Caki2 (cell line): ENCODE measurements around the gene FAM120B. TPM values are rescaled to one million over a fixed set of nuclear protein-coding genes. Genes with fewer than 3 reads are reported as not detected.

ENCODE experiments used
- DNase-seq: peaks from one replicate; pipeline ENCODE4 v3.0.0-alpha.2; 2015; ENCODE audit warnings: low read depth
- in situ Hi-C: cut with HindIII; loops from 2 replicates; pipeline ENCODE4 v1.10.0; 2016; ENCODE audit warnings: low sequenced_read_pairs, low pct_unique_long_range_greater_than_20kb, mixed read lengths
- total RNA-seq: library from RNA; depleted of rRNA; stranded (reverse); fragments of >200 nt; shearing (Covaris generic); gene quantifications from 2 replicates; pipeline ENCODE4 v1.2.3, GENCODE V29; 2014; ENCODE audit warnings: low replicate concordance

The FAM120B gene
- total RNA-seq, 1 experiment from 2014 or later, result 10.1 TPM

DNA sequence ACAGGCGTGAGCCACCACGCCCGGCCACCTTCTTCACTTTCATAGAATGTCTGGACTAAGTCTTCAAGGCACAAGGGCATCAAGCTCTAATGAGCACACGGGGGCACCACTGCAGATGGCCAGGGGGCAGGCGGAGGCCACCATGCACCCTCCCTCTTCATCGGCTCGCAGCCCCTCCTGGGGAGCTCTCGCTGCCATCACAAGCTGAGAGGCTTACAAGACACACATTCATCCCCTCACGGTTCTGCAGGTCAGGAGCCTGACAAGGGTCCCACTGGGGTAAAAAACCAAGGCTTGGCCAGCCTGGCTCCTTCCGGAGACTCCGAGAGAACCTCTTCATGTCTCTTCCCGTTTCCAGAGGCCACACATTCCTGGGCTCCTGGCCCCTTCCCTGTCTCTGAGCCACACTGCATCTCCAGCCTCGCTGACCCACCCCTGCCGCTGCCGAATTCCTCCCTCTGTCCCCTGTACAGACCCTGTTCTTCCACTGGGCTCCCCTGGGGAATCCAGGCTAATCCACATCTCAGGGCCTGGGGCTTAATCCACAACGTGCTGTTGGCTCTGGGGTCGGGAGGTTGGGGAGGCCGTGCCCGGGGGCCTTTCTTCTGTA, 35.5 kb upstream of the FAM120B start:
- no peak for DNase-seq
- in situ Hi-C loops, result no loop called here

- in situ Hi-C loops, result no loop called here
- DNase-seq, result no peak
Measured at GRCh38 chr6:170271771-170272314, 34.7 kb upstream of the FAM120B start.

DNA sequence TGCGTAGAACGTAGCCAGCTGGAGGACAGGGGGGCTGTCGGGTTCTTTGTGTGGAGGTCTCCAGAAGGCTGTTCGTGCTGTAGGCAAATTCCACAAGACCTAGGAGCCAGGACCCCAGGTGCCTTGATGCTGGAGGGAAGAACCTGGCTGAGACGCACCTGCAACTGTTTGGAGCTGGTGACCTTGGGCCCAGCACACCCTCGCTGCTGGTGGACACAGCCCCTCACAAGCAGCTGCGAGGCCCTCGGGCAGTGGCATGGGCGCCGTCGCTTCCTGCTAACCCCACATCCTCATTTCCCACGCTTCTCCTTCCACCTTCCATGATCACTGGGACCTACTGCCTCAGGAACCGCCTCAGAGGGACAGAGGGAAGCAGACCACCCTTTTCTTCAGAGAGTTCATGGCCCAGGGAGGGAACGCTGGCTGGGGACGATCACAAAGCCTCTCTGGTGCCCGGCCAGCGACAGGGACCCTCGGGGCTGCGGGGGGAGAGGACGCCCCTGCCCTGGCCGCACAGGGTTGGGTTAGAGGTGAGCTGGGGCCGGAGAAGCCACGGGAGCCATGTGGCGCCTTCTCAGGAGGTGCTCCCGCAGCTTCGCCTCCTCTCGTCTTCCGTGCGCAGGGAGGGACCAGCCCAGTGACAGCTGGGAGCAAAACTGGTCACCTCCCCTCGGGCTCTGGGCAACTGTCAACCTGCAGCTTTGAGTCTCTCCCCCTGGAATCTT, 34.1 kb upstream of the FAM120B start:
- in situ Hi-C loops, result no loop called here
- DNase-seq, result no peak

DNA sequence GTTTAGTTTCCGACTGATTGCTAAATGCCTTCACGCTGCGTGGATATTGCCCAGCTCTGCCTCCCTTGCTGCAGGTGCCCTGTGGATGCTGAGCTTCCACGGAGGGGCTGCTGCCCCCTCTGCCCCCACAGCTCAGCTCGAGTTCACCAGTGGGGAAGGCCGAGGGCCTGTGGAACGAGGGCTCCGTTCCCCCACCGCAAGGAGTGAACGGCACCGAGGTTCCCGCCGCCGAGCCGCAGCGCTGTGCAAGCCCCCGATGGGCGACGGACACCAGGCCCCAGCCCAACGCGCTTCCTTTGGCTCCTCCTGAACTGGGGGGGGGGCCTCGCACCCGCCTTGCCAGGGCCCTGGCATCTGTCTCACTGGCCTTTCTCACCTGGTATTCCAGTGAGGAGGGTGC, 33.4 kb upstream of the FAM120B start:
- in situ Hi-C loops, result no loop called here
- DNase-seq, result no peak

GRCh38 chr6:170273681-170274080, 32.9 kb upstream of the FAM120B start:
- no peak for DNase-seq
- in situ Hi-C loops, result no loop called here

- in situ Hi-C loops, result no loop called here
Measured at GRCh38 chr6:170274713-170275560, 31.6 kb upstream of the FAM120B start.

GRCh38 chr6:170276369-170277057, 30.0 kb upstream of the FAM120B start:
- no peak for DNase-seq
- in situ Hi-C loops, result no loop called here

More at GRCh38 chr6:170274713-170275560, 31.6 kb upstream of the FAM120B start:
- DNase-seq, result no peak

DNA sequence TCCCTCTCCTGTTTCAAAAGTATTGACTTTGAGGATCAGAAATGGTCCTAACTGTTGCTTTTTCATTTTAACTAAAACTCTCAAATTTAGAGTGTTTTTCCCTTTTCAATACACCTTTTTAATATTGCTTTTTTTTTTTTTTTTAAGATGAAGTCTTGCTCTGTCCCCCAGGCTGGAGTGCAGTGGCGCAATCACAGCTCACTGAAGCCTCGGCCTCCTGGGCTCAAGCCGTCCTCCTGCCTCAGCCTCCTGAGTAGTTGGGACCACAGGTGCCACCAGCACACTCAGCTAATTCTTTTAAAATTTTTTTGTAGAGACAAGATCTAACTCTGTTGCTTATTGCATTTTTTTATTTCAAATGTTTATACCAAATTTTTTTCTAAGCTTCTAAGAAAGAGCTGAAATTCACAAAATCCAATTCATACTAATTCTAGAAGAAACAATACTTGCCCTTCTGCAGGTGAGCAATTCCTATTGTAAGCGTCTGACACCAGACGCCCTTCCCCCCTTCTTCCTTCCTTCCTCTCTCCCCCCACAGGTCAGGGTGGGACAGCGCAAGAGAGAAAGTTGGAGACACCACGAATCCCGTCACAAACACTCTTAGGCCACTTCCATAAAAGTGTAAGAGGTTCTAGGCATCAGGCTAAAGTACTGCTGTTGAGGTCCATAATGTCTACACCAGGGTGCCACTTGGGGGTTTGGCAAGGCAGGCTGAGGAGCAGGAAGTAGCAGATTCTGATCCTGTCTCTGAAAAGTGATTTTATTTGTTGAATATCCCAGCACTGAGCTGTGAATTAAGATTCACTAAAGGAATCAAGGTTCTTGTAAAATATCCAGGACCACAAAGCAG, 28.4 kb upstream of the FAM120B start:
- no peak for DNase-seq
- in situ Hi-C loops, result no loop called here

- no peak for DNase-seq
- in situ Hi-C loops, result no loop called here
Measured at GRCh38 chr6:170278743-170279094, 27.8 kb upstream of the FAM120B start.

GRCh38 chr6:170279426-170279825, 27.1 kb upstream of the FAM120B start:
- DNase-seq, result no peak
- in situ Hi-C loops, result no loop called here

DNA sequence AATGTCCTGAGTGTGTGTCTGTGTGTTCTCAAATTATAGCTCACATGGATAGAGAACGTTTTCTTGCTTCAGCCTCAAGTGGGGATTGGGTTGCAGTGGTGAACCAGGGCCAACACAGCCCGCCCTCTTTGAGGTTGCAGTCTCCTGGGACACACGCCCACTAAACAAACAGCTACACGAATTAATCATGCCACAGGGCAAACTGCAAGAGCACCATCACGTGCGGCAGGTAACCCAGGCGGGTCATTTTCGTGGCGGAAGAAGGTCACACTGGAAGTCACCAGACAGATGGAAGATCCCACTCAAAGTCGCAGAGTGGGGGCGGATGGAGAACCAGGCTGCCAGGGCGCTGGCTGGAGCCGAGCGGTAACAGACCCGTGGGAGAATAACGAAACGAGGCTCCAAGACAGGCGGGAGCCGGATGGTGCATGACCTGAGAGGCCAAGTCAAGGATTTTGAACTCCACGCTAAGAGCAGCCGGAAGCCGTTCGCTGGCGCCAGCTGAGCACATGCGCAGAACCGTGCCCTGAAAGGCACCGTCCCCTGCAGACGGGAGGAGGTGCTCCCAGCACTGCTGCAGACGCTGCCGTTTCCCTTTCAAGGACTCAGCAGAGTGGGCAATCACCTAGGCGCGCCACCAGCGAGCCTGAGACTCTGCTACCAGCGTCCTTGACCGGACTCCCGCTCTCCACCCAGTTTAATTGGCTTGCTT, 26.4 kb upstream of the FAM120B start:
- peak; percentile 59 for DNase-seq
- in situ Hi-C loops, result no loop called here

DNA sequence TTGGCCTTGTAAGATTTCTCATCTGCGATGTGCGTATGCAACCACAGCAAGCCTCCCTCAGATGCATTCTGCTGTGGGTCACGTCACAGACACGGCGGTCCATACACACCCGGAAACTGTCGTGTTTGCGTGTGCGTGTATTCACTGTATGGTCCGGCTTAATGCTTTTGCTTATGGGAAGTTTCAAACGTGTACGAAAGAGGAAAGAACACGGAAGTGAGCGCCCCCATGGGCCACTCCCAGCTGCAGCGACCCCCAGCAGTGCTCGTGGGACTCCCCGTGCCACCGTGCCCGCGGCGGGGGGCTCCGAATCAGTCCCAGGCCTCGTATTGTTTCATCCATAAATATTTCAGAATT, 25.9 kb upstream of the FAM120B start:
- no peak for DNase-seq
- in situ Hi-C loops, result no loop called here

DNA sequence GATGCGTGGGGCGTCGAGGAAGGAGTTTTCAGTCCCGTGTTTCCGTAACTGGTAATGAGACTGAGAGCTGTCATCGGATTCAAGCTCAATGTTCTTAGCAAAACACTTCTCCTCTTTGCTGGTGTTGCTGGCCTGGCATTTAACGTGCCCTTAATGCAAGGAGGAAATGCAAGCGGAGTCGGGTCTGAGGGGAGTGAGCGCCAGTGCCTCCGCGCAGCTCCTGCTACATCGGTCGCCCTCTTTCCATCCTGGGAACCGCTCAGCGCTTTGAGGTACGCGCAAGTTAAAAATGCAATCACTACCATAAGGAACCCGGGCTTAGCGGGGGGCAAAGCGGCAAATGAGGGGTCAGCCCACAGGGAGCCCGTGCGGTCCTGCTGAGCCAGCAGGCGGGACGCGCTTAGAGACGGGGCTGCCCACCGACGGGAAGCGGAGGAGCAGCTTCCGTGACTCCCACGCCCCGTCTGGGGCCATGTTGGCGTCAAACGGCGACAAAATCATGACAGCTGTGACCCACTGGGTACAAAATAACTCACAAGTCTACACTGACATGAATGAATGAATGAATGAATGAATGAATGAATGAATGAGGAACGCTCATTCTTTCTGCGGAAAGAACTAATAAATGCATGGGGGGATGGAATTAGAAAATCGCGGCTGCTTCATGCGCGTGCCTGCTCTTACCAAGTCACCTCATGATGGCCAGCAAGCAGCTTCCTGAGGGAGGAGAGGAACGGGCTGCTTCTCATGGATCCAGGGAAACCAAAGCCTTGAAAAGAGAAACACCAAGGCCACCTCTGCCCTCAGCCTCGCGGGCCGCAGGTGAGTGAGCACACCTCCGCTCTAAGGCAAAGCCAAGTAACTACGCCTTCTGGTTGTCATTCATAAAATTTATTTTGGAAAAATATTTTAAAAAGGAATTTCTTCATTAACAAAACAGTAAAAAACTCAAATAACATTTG, 24.9 kb upstream of the FAM120B start:
- in situ Hi-C loops, result no loop called here

GRCh38 chr6:170282512-170283158, 23.9 kb upstream of the FAM120B start:
- in situ Hi-C loops, result no loop called here
- no peak for DNase-seq

More for the DNA sequence above, 24.9 kb upstream of the FAM120B start:
- no peak for DNase-seq

DNA sequence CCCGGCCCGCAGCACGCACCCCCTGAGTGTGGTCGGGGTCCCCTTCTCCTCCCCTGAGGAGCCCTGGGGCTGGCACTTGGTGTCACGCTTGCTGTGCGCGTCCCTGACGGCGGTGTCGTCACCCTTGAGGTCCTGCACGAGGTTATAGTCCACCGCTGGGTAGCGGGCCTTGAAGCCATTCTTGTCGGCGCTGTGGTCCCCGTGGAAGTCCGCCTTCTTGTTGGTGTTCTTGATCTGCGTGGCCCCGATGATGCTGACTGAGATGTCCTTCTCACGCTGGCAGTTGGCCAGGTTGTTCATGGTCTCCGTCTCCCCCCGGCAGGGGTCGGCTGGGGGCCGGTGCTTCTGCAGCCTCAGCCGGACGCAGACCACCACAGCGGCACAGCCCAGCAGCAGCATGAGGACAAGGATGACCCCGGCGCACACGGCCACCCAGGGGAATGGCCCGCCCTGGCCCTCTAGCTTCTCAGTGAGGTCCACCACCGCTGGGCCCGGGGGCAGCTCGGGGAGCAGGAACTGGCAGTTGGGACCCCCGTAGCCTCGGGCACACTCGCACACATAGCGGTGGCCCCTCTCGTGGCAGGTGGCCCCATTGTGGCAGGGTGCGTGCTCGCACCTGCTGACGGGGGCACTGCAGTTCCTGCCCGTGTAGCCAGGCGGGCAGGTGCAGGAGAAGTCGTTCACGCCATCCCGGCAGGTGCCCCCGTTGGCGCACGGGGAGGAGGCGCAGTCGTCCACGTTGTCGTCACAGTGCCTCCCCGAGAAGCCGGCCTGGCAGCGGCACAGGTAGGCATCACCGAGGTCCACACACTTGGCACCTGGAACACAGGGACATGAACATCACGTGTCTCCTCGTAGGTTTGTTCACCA, 23.1 kb upstream of the FAM120B start:
- in situ Hi-C loops, result no loop called here

More for the DNA sequence above, 23.1 kb upstream of the FAM120B start:
- DNase-seq, result no peak
